Stomach (tissue), 4 donors: Measurements from ENCODE around the gene R3HDM2.

ENCODE experiments used
- POLR2A ChIP-seq, 4 donors: fragments of 450-650 bp; IDR thresholded peaks; one replicate each; pipeline ENCODE4 v1.6.1; 2016; ENCODE audit warnings: antibody characterized with exemption in 4 of 4, control low read depth in 2 of 4, mild to moderate bottlenecking in 1 of 4, moderate library complexity in 1 of 4
- TF ChIP-seq, protein P1 (sequence below), 7 experiments: fragments of 450-650 bp in 4 of 7; fragments of 200-600 bp in 3 of 7; sonication (generic) in 3 of 7; IDR thresholded peaks; one replicate each; pipeline ENCODE4 v1.5.1; 2016 to 2019; ENCODE audit warnings: antibody characterized with exemption in 7 of 7, control low read depth in 2 of 7, mild to moderate bottlenecking in 1 of 7

DNA sequence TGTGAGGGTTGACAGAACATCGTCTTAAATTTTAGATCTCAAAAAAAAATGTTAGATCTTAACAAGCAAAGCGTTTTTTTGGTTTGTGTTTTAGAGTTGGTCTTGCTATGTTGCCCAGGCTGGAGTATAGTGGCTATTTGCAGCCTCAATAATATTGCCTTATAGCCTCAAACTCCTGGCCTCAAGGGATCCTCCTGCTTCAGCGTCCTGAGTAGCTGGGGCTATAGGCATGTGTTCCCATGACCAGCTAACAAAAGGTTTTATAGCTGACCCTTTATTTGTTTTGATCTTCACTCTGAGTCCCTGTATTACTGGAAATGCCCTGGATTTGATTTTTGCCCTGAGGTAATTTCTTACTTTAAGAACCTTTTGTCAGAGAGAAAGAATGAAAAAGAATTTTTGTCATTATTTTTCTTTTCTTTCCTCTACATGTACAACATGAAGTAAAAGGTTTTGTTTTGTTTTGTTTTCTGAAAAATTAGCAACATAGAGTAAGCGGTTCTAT is 9.0 kb upstream of the R3HDM2 start:
- TF ChIP-seq, protein P1, sequence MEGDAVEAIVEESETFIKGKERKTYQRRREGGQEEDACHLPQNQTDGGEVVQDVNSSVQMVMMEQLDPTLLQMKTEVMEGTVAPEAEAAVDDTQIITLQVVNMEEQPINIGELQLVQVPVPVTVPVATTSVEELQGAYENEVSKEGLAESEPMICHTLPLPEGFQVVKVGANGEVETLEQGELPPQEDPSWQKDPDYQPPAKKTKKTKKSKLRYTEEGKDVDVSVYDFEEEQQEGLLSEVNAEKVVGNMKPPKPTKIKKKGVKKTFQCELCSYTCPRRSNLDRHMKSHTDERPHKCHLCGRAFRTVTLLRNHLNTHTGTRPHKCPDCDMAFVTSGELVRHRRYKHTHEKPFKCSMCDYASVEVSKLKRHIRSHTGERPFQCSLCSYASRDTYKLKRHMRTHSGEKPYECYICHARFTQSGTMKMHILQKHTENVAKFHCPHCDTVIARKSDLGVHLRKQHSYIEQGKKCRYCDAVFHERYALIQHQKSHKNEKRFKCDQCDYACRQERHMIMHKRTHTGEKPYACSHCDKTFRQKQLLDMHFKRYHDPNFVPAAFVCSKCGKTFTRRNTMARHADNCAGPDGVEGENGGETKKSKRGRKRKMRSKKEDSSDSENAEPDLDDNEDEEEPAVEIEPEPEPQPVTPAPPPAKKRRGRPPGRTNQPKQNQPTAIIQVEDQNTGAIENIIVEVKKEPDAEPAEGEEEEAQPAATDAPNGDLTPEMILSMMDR (IDR thresholded peaks at IDR 0.05), result no peak
- no peak for TF ChIP-seq POLR2A (IDR thresholded peaks at IDR 0.05)
